ENCODE measurements around the gene FMN1.

DNA sequence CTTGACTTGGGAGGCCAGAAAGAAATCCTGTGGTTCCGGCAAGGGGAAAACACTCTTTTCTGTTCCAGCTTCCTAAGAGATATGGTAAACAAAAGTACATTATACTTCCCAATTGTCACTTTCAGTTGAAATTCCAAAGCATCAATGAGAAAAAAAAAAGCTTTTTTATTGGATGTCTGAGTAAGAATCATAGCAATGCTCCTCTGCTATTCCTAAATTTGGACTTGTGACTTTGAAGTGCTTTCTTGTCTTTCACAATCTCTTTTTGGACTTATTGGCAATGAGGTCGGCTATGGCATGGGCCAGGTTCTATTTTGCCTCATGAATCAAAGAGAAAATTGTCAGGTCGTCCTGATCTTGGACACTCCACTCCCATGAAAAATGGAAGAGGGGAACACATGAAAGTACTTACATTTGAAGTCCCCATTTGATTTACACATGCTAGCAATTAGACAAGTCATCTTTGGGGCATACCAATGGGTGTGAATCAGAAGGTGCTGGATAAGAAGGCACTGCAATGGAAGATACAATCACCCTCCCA is 306.2 kb downstream of the FMN1 start:
- TF ChIP-seq, protein P1, sequence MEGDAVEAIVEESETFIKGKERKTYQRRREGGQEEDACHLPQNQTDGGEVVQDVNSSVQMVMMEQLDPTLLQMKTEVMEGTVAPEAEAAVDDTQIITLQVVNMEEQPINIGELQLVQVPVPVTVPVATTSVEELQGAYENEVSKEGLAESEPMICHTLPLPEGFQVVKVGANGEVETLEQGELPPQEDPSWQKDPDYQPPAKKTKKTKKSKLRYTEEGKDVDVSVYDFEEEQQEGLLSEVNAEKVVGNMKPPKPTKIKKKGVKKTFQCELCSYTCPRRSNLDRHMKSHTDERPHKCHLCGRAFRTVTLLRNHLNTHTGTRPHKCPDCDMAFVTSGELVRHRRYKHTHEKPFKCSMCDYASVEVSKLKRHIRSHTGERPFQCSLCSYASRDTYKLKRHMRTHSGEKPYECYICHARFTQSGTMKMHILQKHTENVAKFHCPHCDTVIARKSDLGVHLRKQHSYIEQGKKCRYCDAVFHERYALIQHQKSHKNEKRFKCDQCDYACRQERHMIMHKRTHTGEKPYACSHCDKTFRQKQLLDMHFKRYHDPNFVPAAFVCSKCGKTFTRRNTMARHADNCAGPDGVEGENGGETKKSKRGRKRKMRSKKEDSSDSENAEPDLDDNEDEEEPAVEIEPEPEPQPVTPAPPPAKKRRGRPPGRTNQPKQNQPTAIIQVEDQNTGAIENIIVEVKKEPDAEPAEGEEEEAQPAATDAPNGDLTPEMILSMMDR (conservative IDR thresholded peaks at IDR 0.05): no peak
- no peak for TF ChIP-seq ZFX (IDR thresholded peaks at IDR 0.05)

Data from C4-2B (cell line).